ENCODE data around the gene MYH10.
"Not testable (repeated sequence)": the region's sequence is repeated elsewhere in the genome, so short reads cannot be mapped to it uniquely, and the experiment has no call there.

MYH10 gene

DNA sequence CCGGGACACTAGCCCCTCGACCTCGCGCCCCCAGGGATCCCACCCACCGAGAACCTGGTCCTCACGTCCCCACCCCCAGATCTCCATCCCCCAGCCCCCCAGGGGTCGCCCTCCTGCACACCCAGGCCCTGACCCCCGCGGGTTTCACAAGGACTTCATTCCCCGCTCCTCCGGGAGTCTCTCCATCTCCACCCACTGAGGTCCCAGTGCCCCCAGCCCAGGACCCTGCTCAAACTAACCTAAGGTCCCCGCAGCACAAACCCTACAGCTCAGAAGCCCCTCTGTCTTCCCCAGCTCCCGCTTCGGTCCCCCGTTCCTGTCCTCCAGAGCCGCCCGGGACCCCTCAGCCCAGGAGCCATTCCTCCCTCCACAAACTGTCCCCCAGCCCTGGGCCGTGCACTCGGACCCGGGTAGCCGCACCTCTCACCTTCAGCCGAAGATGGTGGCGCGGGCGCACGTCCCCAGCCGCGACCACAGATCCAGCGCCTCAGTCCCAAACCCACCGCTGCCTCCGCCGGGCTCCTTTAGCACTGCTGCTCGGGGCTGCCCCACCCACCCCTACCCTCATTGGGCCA lies at the start of gene MYH10:
TSS of gene MYH10 (minus strand) at position 499 of the 575 bp plus-strand sequence. CDS start 7,479 bp downstream, outside the sequence.
- intact Hi-C loops (cut with DNase I): loop anchor here (5.0 kb wide), 1 partner anchor 193 kb away; the partner anchor contains the start of gene NDEL1
- DNase-seq: peak in 15 of 42 donors; percentile 2 to 46 (median 18)

GRCh38 chr17:8679126-8679525 lies 48.6 kb upstream of the MYH10 start:
- intact Hi-C loops (cut with DNase I): no loop called here
- DNase-seq: no peak

GRCh38 chr17:8675306-8675705 lies 44.8 kb upstream of the MYH10 start:
- intact Hi-C loops (cut with DNase I): no loop called here
- no peak for DNase-seq

DNA sequence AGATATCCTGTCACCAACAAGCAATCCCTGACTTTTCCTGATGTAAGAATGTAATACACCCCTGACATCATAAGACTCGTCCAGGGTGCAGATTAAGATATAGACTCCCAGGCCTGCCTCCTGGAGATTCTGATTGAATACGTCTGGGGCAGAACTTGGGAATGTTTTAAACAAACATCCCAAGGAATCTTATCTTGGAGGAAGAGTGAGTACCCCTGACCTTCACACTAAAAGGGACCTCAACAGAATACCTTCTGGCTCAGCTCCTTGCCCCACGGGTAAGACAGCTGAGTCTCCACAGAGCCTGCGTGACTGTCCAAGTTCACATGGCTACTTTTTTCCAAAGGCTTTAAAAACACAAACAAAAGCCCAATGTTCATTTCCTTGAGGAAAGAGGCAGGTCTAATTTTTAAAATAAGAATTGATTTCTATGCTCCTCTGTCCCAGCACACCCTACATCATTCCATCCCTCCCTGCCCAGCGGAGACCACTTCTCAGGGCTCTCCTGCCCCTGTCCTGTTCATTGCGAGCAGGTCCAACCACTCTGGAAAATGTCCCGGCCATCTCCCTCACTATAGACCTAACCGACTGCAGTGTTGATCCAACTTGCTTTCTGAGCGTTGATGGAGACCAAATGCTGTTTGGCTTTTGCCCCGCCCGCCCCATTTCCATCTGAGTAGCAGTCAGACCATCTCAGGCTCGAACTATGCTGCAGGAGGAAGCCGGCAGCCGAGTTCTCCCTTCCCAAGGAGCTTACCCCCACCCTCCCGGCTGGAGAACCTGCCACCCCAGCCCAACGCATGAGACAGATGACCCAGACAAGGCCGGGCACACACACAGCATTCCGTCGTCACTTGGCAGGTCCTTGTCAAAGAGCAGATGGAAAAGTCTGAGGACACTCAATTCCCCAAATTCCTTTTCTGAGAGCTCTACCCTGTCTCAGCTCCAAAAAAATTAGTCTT lies 44.1 kb upstream of the MYH10 start:
- intact Hi-C loops (cut with DNase I): no loop called here
- no peak for DNase-seq

- intact Hi-C loops (cut with DNase I): no loop called here
- no peak for DNase-seq
Observed at GRCh38 chr17:8673612-8674011, 43.1 kb upstream of the MYH10 start.

GRCh38 chr17:8672326-8672725 lies 41.8 kb upstream of the MYH10 start:
- intact Hi-C loops (cut with DNase I): no loop called here
- DNase-seq: no peak

DNA sequence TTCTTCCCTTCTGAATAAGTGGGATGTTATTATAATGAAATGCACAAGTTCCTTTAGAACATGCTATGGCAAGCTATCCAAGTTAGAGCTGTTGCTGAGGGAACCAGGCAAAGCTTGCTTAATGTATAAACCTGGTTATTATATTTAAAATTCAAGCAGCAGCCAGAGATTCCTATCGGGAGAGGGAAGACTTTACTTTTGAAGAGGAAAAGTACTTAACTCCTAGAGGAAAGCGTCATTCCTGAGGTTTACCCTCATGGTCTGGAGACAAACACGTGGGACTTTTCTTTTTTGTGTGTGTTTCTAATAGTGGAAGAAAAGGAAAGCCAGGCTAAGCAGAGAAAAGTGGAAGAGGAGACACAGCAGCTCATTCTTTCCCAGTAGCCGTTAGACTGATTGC lies 39.9 kb upstream of the MYH10 start:
- intact Hi-C loops (cut with DNase I): no loop called here
- DNase-seq: peak in 1 of 42 donors; percentile 17

GRCh38 chr17:8668176-8668740 lies 37.7 kb upstream of the MYH10 start:
- no peak for DNase-seq
- intact Hi-C loops (cut with DNase I): no loop called here

DNA sequence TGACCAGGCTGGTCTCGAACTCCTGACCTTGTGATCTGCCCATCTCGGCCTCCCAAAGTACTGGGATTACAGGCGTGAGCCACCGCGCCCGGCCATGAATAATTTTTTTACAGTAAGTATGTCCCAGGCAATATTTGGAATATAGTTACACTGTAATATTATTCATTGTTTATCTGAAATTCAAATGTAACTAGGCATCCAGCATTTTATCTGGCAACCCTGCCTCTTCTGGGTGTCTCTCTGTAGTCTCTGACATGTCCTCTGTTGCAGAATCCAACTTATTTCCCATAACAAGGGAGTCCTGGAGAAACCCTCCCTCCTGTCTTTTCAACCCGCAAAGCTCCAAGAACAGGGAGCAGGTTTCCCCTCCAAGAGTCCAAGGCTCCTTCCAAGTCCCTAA lies 36.9 kb upstream of the MYH10 start:
- intact Hi-C loops (cut with DNase I): no loop called here
- DNase-seq: no peak

GRCh38 chr17:8665684-8666083 lies 35.2 kb upstream of the MYH10 start:
- intact Hi-C loops (cut with DNase I): no loop called here
- no peak for DNase-seq

DNA sequence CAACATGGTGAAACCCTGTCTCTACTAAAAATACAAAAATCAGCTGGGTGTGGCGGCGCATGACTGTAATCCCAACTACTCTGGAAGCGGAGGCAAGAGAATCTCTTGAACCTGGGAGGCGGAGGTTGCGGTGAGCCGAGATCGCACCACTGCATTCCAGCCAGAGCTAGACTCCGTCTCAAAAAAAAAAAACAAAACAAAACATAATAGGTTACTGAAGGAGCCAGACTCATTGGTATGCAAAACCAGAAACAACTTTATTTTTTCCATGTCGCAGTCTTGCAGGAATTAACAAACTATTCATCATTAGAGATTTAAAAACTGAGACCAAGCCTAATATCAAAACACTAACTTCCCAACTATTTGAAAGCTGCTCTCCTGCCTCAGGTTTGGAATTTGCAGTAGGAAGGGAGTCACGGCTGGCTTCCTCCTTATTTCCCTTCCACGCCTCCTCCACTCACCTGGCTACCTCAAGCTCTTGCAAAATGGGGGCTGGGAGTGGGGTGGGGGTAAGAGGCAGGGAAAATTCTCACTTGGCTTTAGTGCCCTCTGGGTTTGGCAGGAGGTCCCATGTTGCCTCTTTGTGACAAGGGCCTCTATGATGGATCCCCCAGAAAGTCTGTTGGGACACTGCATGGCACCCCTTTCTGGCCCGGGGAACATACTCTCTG lies 34.1 kb upstream of the MYH10 start:
- no peak for DNase-seq
- intact Hi-C loops (cut with DNase I): no loop called here

DNA sequence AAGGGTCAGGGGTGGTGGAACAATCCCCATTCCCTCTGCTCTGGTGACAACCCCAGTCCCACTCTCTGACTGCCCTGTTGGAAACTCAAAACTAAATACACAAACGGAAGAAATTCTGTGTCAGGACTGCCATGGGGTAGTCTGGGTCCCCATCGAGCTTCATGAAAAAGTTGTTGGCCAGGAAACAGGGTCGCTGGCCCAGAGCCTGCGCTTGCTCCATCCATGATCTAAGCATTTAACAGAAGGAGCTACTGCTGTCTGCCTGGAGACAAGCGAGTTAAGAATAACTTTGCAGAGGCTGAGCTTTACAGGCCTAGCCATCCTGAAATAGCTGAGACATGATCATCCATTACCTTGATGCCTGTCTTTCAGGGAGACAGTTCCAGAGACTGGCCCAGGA lies 32.4 kb upstream of the MYH10 start:
- no peak for DNase-seq
- intact Hi-C loops (cut with DNase I): no loop called here

DNA sequence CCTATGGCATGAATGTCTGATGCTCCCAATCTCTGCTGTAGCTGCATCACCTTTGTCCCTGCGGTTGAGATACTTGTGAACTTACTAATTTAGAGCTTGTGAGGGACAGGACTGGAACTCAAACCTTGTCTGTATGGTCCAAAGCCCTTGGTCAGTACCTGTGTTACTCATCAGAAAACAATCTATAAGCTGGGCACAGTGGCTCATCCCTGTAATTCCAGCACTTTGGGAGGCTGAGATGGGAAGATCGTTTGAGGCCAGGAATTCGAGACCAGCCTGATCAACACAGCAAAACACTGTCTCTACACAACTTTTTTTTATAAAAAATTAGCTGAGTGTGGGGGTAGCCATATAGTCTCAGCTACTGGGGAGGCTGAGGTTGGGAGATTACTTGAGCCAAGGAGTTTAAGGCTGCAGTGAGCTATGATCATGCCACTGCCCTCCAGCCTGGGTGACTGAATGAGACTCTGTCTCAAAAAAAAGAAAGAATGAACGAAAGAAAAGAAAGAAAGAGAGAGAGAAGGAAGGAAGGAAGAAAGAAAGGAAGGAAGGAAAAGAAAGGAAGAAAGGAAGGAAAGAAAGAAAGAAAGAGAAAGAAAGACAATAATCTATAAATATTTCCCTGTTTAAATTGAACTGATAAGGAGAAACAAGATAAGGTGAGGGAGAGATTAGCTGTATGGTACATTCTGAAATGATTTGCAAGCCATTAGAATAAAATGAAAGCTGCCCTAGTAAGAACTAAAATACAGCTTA lies 31.7 kb upstream of the MYH10 start:
- no peak for DNase-seq
- intact Hi-C loops (cut with DNase I): no loop called here

DNA sequence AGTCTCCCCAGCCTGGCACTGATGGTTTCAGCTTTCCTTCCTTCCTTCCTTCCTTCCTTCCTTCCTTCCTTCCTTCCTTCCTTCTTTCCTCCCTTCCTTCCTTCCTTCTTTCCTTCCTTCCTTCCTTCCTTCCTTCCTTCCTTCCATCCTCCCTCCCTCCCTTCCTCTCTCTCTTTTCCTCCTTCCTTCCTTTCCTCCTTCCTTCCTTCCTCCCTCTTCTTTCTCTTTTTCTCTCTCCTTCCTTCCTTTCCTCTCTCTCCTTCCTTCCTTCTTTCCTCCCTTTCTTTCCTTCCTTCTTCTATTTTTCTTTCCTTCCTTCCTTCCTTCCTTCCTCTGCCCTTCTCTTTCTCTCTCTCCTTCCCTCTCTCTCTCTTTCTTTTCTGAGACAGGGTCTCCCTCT lies 30.2 kb upstream of the MYH10 start:
- intact Hi-C loops (cut with DNase I): not testable (repeated sequence)

DNA sequence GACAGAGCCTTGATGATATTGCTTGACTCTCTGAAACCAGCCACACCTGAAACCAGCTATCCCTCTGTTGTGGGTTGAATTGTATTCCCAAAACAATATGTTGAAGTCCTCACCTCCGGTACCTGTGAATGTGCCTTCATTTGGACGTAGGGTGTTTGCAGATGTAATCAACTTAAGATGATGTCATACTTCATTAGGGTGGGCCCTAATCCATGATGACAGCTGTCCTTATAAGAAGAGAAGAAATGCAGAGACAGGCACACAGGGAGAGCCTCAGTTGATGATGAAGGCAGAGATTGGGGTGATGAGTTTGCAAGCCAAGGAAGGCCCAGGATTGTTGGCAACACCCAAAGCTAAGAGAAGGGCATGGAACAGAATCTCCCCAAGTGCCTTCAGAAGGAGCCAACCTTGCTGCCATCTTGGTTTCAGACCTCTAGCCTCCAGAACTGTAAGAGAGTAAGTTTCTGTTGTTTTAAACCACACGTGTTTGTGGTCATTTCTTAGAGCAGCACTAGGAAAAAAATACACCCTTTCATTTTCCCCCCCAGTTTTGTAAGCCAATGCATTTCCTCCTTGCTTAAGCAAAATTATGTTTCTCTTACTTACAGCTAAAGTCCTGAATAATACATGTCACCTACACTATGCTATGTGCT lies 29.4 kb upstream of the MYH10 start:
- DNase-seq: no peak
- intact Hi-C loops (cut with DNase I): no loop called here

More for the DNA sequence above, 30.2 kb upstream of the MYH10 start:
- not testable (repeated sequence) for DNase-seq

- intact Hi-C loops (cut with DNase I): no loop called here
- DNase-seq: no peak
Observed at GRCh38 chr17:8658810-8659209, 28.3 kb upstream of the MYH10 start.

DNA sequence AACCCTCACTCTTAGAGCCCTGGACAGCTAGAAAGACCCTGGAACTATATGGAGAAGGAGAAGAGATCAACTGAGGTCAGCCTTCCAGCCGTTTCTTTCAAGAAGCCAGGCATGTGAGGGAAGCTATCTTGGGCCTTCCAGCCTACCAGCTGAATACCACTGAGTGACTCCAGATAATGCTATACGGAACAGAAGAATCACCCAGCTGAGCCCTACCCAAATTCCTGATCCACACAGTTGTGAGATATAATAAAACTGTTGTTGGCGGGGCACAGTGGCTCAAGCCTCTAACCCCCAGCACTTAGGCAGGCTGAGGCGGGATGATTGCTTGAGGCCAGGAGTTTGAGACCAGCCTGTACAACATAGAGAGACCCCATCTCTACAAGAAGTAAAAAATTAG lies 26.2 kb upstream of the MYH10 start:
- intact Hi-C loops (cut with DNase I): no loop called here

DNA sequence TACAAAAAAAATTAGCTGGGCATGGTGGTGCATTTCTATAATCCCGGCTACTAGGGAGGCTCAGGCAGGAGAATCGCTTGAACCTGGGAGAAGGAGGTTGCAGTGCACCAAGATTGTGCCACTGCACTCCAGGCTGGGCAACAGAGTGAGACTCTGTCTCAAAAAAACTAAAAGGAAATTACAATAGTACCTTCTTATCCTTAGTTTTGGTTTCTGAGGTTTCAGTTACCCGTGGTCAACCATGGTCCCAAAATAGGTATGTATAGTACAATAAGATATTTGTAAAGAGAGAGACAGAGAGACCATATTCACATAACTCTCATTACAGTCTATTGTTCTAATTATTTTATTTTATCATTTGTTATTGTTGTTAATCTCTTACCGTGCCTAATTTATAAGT lies 24.3 kb upstream of the MYH10 start:
- intact Hi-C loops (cut with DNase I): no loop called here
- no peak for DNase-seq

More for the DNA sequence above, 26.2 kb upstream of the MYH10 start:
- DNase-seq: no peak

Measured in head of caudate nucleus (tissue), 42 donors.